GM10847 (cell line): ENCODE results near the gene IL2RA.

Source experiments
- POLR2A ChIP-seq: IDR thresholded peaks from 2 replicates; pipeline ENCODE4 v1.6.1; 2011; ENCODE audit not compliant: insufficient read length; ENCODE audit errors: extremely low read depth

IL2RA gene

GRCh38 chr10:6062101-6062771 is at the start of gene IL2RA:
Gene IL2RA, minus strand, starts transcription at chr10:6062367. Its CDS starts 216 bp downstream, at chr10:6062151.
- no peak for TF ChIP-seq POLR2A

- TF ChIP-seq POLR2A = no peak
Measured at GRCh38 chr10:6110136-6110535, 48.0 kb upstream of the IL2RA start.

GRCh38 chr10:6109444-6109775 is 47.2 kb upstream of the IL2RA start:
- TF ChIP-seq POLR2A = no peak

GRCh38 chr10:6108631-6109443 is 46.7 kb upstream of the IL2RA start:
- TF ChIP-seq POLR2A = no peak

GRCh38 chr10:6108072-6108471 is 45.9 kb upstream of the IL2RA start:
- no peak for TF ChIP-seq POLR2A

GRCh38 chr10:6103591-6103990 is 41.4 kb upstream of the IL2RA start:
- no peak for TF ChIP-seq POLR2A

GRCh38 chr10:6102128-6102527 is 40.0 kb upstream of the IL2RA start:
- TF ChIP-seq POLR2A = no peak

- TF ChIP-seq POLR2A = no peak
Measured at GRCh38 chr10:6101181-6101580, 39.0 kb upstream of the IL2RA start.

GRCh38 chr10:6100370-6100769 is 38.2 kb upstream of the IL2RA start:
- TF ChIP-seq POLR2A = no peak

- no peak for TF ChIP-seq POLR2A
Measured at GRCh38 chr10:6098156-6098555, 36.0 kb upstream of the IL2RA start.

GRCh38 chr10:6097063-6097462 is 34.9 kb upstream of the IL2RA start:
- TF ChIP-seq POLR2A = no peak

- no peak for TF ChIP-seq POLR2A
Measured at GRCh38 chr10:6095810-6096570, 33.8 kb upstream of the IL2RA start.

- TF ChIP-seq POLR2A = no peak
Measured at GRCh38 chr10:6092731-6093130, 30.6 kb upstream of the IL2RA start.

- TF ChIP-seq POLR2A = no peak
Measured at GRCh38 chr10:6091630-6092029, 29.5 kb upstream of the IL2RA start.

GRCh38 chr10:6089334-6090219 is 27.4 kb upstream of the IL2RA start:
- TF ChIP-seq POLR2A = no peak

- peak; percentile 80 for TF ChIP-seq POLR2A
Measured at GRCh38 chr10:6088721-6089333, 26.7 kb upstream of the IL2RA start, which contains the start of gene RBM17. Gene RBM17, plus strand, starts transcription at chr10:6089034. Its CDS starts 8,032 bp downstream, at chr10:6097066.
